H1 (cell line): Measurements from ENCODE around the gene RFX1. TPM values are rescaled to one million over a fixed set of nuclear protein-coding genes. Genes with fewer than 3 reads are reported as not detected.

ENCODE experiments used
- CTCF ChIA-PET: fragments of 300-600 bp; sonication (Branson Sonifier 250); formaldehyde crosslinking; loops from one replicate; lab custom pipeline; 2021; ENCODE audit not compliant: partially characterized antibody; lab: Charles Lee
- POLR2A ChIA-PET: fragments of 300-600 bp; sonication (Branson Sonifier 250); formaldehyde crosslinking; loops from one replicate; lab custom pipeline; 2021; ENCODE audit warnings: inconsistent platforms; ENCODE audit not compliant: partially characterized antibody; lab: Charles Lee
- DNase-seq, 2 experiments: peaks; one replicate each; pipeline versions ENCODE4 v3.0.0 to v3.0.0-alpha.2; 2010 to 2022; ENCODE audit warnings: low spot score in 2 of 2, low read depth in 1 of 2, mixed read lengths in 1 of 2
- FAIRE-seq: peaks from 2 replicates; lab custom pipeline; 2011; peaks lifted over from hg19 to GRCh38; lab: Jason Lieb, UNC
- H2AFZ ChIP-seq: 2 replicates; pipeline ENCODE4 v1.8.1; 2012; ENCODE audit warnings: low read length, inconsistent platforms
- H2AK5ac ChIP-seq: 2 replicates; pipeline ENCODE4 v1.6.1; 2013; ENCODE audit warnings: low read depth, low read length
- H2BK120ac ChIP-seq: replicated peaks from 2 replicates; pipeline ENCODE3; 2013; ENCODE audit warnings: low read depth, low read length, inconsistent platforms
- H2BK12ac ChIP-seq: 2 replicates; pipeline ENCODE4 v1.6.1; 2013; ENCODE audit warnings: low read depth, low read length
- H2BK15ac ChIP-seq: 2 replicates; pipeline ENCODE4 v1.6.1; 2013; ENCODE audit warnings: low read length
- H2BK20ac ChIP-seq: 2 replicates; pipeline ENCODE4 v1.6.1; 2013; ENCODE audit warnings: low read length
- H2BK5ac ChIP-seq: 2 replicates; pipeline ENCODE4 v1.6.1; 2013; ENCODE audit warnings: low read depth, low read length
- H3K14ac ChIP-seq: 2 replicates; pipeline ENCODE4 v1.6.1; 2013; ENCODE audit warnings: inconsistent platforms; ENCODE audit not compliant: insufficient read length
- H3K18ac ChIP-seq: 2 replicates; pipeline ENCODE4 v1.6.1; 2013; ENCODE audit warnings: low read length; ENCODE audit errors: extremely low read depth
- H3K23ac ChIP-seq: 2 replicates; pipeline ENCODE4 v1.6.1; 2013; ENCODE audit warnings: inconsistent platforms; ENCODE audit not compliant: insufficient read length
- H3K23me2 ChIP-seq: 2 replicates; pipeline ENCODE4 v1.6.1; 2013; ENCODE audit warnings: low read depth, low read length
- H3K27ac ChIP-seq: 2 replicates; pipeline ENCODE4 v1.6.1; 2011; ENCODE audit warnings: low read depth, low read length, inconsistent platforms
- H3K27me3 ChIP-seq, 4 experiments: replicated peaks in 1 of 4; 1 replicate in 1 of 4; 2 replicates in 3 of 4; pipeline versions ENCODE4 v1.6.1 to v1.8.1; 2011 to 2013; ENCODE audit warnings: low read length in 3 of 4, mild to moderate bottlenecking in 3 of 4, inconsistent platforms in 2 of 4, mixed read lengths in 2 of 4, moderate library complexity in 1 of 4; ENCODE audit not compliant: control insufficient read depth in 3 of 4, insufficient read depth in 3 of 4; ENCODE audit errors: extremely low read depth in 1 of 4
- H3K36me3 ChIP-seq, 4 experiments: 2 replicates each; pipeline versions ENCODE4 v1.6.1 to v1.8.1; 2011 to 2013; ENCODE audit warnings: mild to moderate bottlenecking in 4 of 4, low read length in 3 of 4, moderate library complexity in 2 of 4, control low read depth in 1 of 4, inconsistent platforms in 1 of 4; ENCODE audit not compliant: insufficient read depth in 4 of 4, control insufficient read depth in 2 of 4
- H3K4ac ChIP-seq: replicated peaks from 2 replicates; pipeline ENCODE3; 2013; ENCODE audit warnings: low read length, low read depth, mixed read lengths, inconsistent platforms; ENCODE audit not compliant: insufficient read length
- H3K4me1 ChIP-seq, 4 experiments: replicated peaks in 1 of 4; 1 replicate in 1 of 4; 2 replicates in 3 of 4; pipeline versions ENCODE4 v1.6.1 to v1.8.1; 2011 to 2013; ENCODE audit warnings: low read length in 3 of 4, inconsistent platforms in 2 of 4, mixed read lengths in 1 of 4; ENCODE audit not compliant: insufficient read depth in 4 of 4, control insufficient read depth in 3 of 4
- H3K4me2 ChIP-seq, 2 experiments: 2 replicates each; pipeline versions ENCODE4 v1.6.1 to v1.8.1; 2011 to 2013; ENCODE audit warnings: low read depth in 2 of 2, low read length in 2 of 2, control low read depth in 1 of 2, inconsistent platforms in 1 of 2, mild to moderate bottlenecking in 1 of 2; ENCODE audit not compliant: insufficient read depth in 1 of 2
- H3K4me3 ChIP-seq, 4 experiments: fragments of 200-600, 300-600 bp in 1 of 4; sonication (generic), shearing (Covaris generic), sonication (Bioruptor Twin) in 1 of 4; 2 replicates each; pipeline versions ENCODE4 v1.5.1 to v1.8.1; 2011 to 2016; ENCODE audit warnings: low read length in 4 of 4, low read depth in 3 of 4, control low read depth in 2 of 4, inconsistent platforms in 2 of 4, mild to moderate bottlenecking in 2 of 4, mixed read lengths in 1 of 4, moderate library complexity in 1 of 4; ENCODE audit not compliant: insufficient read depth in 2 of 4; ENCODE audit errors: extremely low read depth in 1 of 4
- H3K56ac ChIP-seq: replicated peaks from 2 replicates; pipeline ENCODE3; 2013; ENCODE audit warnings: low read depth, mild to moderate bottlenecking, mixed read lengths, low read length, inconsistent platforms; ENCODE audit not compliant: insufficient read length
- H3K79me1 ChIP-seq: 2 replicates; pipeline ENCODE4 v1.6.1; 2013; ENCODE audit warnings: low read depth, low read length, control low read depth
- H3K79me2 ChIP-seq, 2 experiments: 2 replicates each; pipeline versions ENCODE4 v1.6.1 to v1.8.1; 2012 to 2013; ENCODE audit warnings: low read length in 2 of 2, mild to moderate bottlenecking in 2 of 2, inconsistent platforms in 1 of 2; ENCODE audit not compliant: insufficient read depth in 2 of 2, control insufficient read depth in 1 of 2
- H3K9ac ChIP-seq, 4 experiments: replicated peaks in 1 of 4; 1 replicate in 1 of 4; 2 replicates in 3 of 4; pipeline versions ENCODE4 v1.6.1 to v1.8.1; 2011 to 2013; ENCODE audit warnings: low read depth in 3 of 4, low read length in 3 of 4, control low read depth in 2 of 4, mild to moderate bottlenecking in 2 of 4, moderate library complexity in 2 of 4, inconsistent platforms in 1 of 4; ENCODE audit errors: extremely low read depth in 1 of 4
- H3K9me3 ChIP-seq, 2 experiments: 2 replicates each; pipeline versions ENCODE4 v1.6.1 to v1.8.1; 2012 to 2013; ENCODE audit warnings: mild to moderate bottlenecking in 2 of 2, moderate library complexity in 2 of 2, control low read depth in 1 of 2, inconsistent platforms in 1 of 2, low read depth in 1 of 2, low read length in 1 of 2, mixed read lengths in 1 of 2; ENCODE audit not compliant: insufficient read depth in 2 of 2
- H4K20me1 ChIP-seq, 2 experiments: replicated peaks in 1 of 2; 2 replicates each; pipeline versions ENCODE3 to v1.8.1; 2011 to 2013; ENCODE audit warnings: inconsistent platforms in 2 of 2, low read length in 2 of 2, mild to moderate bottlenecking in 1 of 2; ENCODE audit not compliant: insufficient read depth in 2 of 2, control insufficient read depth in 1 of 2
- H4K5ac ChIP-seq: 2 replicates; pipeline ENCODE4 v1.6.1; 2013; ENCODE audit warnings: low read length, low read depth, mixed read lengths, inconsistent platforms; ENCODE audit not compliant: insufficient read length
- H4K8ac ChIP-seq: 2 replicates; pipeline ENCODE4 v1.8.0; 2013; ENCODE audit warnings: mild to moderate bottlenecking, moderate library complexity, low read length, inconsistent platforms; ENCODE audit not compliant: insufficient read depth; ENCODE audit errors: extremely low read depth
- H4K91ac ChIP-seq: replicated peaks from 2 replicates; pipeline ENCODE3; 2013; ENCODE audit warnings: low read length, mixed read lengths, inconsistent platforms; ENCODE audit not compliant: insufficient read length
- GABPA ChIP-seq: IDR thresholded peaks from 2 replicates; pipeline ENCODE4 v1.6.1; 2011; ENCODE audit warnings: mild to moderate bottlenecking, low read length, moderate library complexity, borderline replicate concordance; ENCODE audit not compliant: insufficient read depth
- HDAC6 ChIP-seq: IDR thresholded peaks from one replicate; pipeline ENCODE4 v1.7.1; 2012; ENCODE audit warnings: low read depth, mild to moderate bottlenecking, inconsistent platforms, low read length, moderate library complexity
- JUN ChIP-seq: IDR thresholded peaks from 2 replicates; pipeline ENCODE4 v1.6.1; 2011; ENCODE audit warnings: low read depth, mild to moderate bottlenecking, improper control_type of control experiment, low read length
- RAD21 ChIP-seq, 2 experiments: IDR thresholded peaks in 1 of 2; conservative IDR thresholded peaks in 1 of 2; 2 replicates each; pipeline ENCODE4 v1.6.1; 2011; ENCODE audit warnings: low read depth in 2 of 2, low read length in 2 of 2, improper control_type of control experiment in 1 of 2, inconsistent platforms in 1 of 2, mild to moderate bottlenecking in 1 of 2, moderate library complexity in 1 of 2
- RBBP5 ChIP-seq: IDR thresholded peaks from 2 replicates; pipeline ENCODE4 v1.7.1; 2012; ENCODE audit warnings: low read depth, mild to moderate bottlenecking, inconsistent platforms, low read length, moderate library complexity, borderline replicate concordance
- SP1 ChIP-seq: IDR thresholded peaks from 2 replicates; pipeline ENCODE4 v1.6.1; 2011; ENCODE audit warnings: low read depth, low read length
- WGBS, 2 experiments: shearing (Covaris generic) in 1 of 2; methylation state at CpG; one replicate each; pipeline versions ENCODE4 v1.1.6 to v1.1.7; 2013 to 2015; ENCODE audit warnings: low lambda C conversion rate in 2 of 2, mixed read lengths in 2 of 2, inconsistent platforms in 1 of 2, low coverage in 1 of 2, missing lambda C conversion rate in 1 of 2; ENCODE audit not compliant: insufficient replicate concordance in 2 of 2, insufficient coverage in 1 of 2, insufficient read length in 1 of 2; ENCODE audit errors: extremely low coverage in 1 of 2, missing lambda C conversion rate in 1 of 2; 5-methylcytosine and 5-hydroxymethylcytosine counted together
- polyA plus RNA-seq, 7 experiments: library from polyadenylated mRNA; depleted of rRNA in 3 of 7; stranded (reverse) in 5 of 7; unstranded in 2 of 7; fragments of >200 nt in 5 of 7; fragments of 200-250 nt in 2 of 7; gene quantifications; 1 replicate in 5 of 7; 2 replicates in 1 of 7; 4 replicates in 1 of 7; pipeline versions ENCODE4 v1.2.1 to v1.2.3, GENCODE V29; 2011 to 2013; ENCODE audit warnings: missing spikeins in 2 of 7, mixed read lengths in 2 of 7
- total RNA-seq: library from RNA; stranded (reverse); fragmentation: NEBNext Ultra II Directional; extraction: Animal tissue kit (Norgen Biotek cat#: 25700); gene quantifications from 2 replicates; pipeline ENCODE4 v1.2.1, GENCODE V29; 2021

RFX1 gene
- total and polyA plus RNA-seq, 2 of the 8 experiments (the other 6 are each of a cell fraction or from before 2014, with no cell fraction given): 4.9 to 17.0 TPM

GRCh38 chr19:13992025-13992424 is 14.1 kb downstream of the RFX1 start:
- Histone ChIP-seq H3K36me3 (no peaks in the 10 kb centered on the region; a peak in 1 of 8 replicates), H2AFZ (no peak overlapping the region), H3K27ac (no peak overlapping the region), H3K9me3 (no peaks in the 10 kb centered on the region), H2AK5ac (no peak overlapping the region), H3K4ac (no peak overlapping the region), H2BK12ac (no peak overlapping the region), H3K56ac (no peak overlapping the region), H3K23me2 (no peaks in the 10 kb centered on the region), H3K4me2 (no peak overlapping the region), H3K4me1 (peaks cover 0 to 14% (median 10%) of the 10 kb centered on the region in 4 experiments; a peak in 6 of 7 replicates), H4K5ac (no peak overlapping the region), H4K20me1 (peaks cover 2 to 3% of the 10 kb centered on the region in 2 experiments), H2BK120ac (no peak overlapping the region), H2BK15ac (no peak overlapping the region), H3K18ac (no peak overlapping the region), H3K23ac (no peak overlapping the region), H3K79me1 (peaks cover 3% of the 10 kb centered on the region; the same call in 1 of the 2 replicates), H3K27me3 (no peaks in the 10 kb centered on the region), H3K9ac (no peak overlapping the region), H2BK20ac (no peak overlapping the region)
- WGBS, 2 experiments: 89% methylated on average over 7 of the region's 7 CpGs; no CpG with 5 or more reads in 1 of the 2 experiments
- POLR2A ChIA-PET: interaction anchor here (1.5 to 3.4 kb wide), 3 partner anchors 11 to 53 kb away, joined by 3 to 12 read pairs (median 11); partner anchors contain the start of gene RFX1
- DNase-seq (no peak), FAIRE-seq (no peak)
- TF ChIP-seq SP1: no peak
- no peak for TF ChIP-seq RBBP5
- TF ChIP-seq RAD21 (IDR thresholded peaks at IDR 0.05 in 1 of 2, conservative IDR thresholded peaks at IDR 0.05 in 1 of 2; ENCODE audit: low read depth in 2 of 2, low read length in 2 of 2): no peak
- TF ChIP-seq HDAC6: no peak
- TF ChIP-seq GABPA: no peak
- TF ChIP-seq JUN: no peak
- TF ChIP-seq, all 59 proteins: peak for 0
- no peaks in the 10 kb centered on the region; a peak in 1 of 4 replicates for H3K79me2 ChIP-seq
- CTCF ChIA-PET: interaction anchor here (0.8 to 4.2 kb wide), 6 partner anchors 9 to 403 kb away, joined by 3 to 14 read pairs (median 4); no protein-coding TSS in a partner anchor
- no peak overlapping the region for H3K14ac ChIP-seq
- H4K91ac ChIP-seq: no peak overlapping the region
- H4K8ac ChIP-seq: no peak overlapping the region
- no peak overlapping the region for H2BK5ac ChIP-seq
- no peak overlapping the region for H3K4me3 ChIP-seq
